ENCODE data around the gene GAA.

GAA gene

DNA sequence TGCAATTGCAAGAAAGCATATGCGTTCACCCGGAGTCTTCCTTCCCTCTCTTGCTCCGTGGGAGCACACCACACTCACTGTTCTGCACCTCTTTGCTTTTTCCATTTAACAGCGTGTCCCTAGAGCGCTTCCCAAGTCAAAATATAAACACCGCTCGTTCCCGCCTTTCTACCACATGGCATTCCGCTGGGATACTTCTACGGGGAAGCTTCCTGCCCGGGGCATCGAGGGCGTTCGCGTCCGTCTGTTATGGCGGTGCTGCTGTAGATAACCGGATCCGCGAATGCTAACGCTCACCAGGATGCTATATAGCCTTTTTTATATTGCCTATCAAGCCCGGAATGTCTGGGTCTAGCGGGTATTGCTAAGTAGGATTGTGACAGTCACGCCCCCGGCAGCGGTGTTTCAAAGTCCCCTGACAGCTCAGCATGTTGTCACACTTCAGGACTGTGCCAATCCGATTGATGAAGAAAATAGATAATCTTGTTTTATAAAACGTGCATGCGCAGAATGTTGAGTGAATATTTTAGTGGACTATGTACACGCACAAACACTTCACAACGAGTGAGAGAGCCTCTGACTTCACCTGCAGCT lies 33.9 kb upstream of the GAA start:
- Histone ChIP-seq H3K27ac (ENCODE audit: low read depth, low read length) (no peak overlapping the region), H3K27me3 (ENCODE audit: insufficient read depth, low read length) (no peaks in the 10 kb centered on the region), H3K79me2 (ENCODE audit: control insufficient read depth, insufficient read depth, low read length, unreplicated experiment) (no peaks in the 10 kb centered on the region), H3K36me3 (ENCODE audit: insufficient read depth, low read length) (no peaks in the 10 kb centered on the region), H2AFZ (ENCODE audit: low read length, unreplicated experiment) (no peak overlapping the region), H3K4me1 (ENCODE audit: control insufficient read depth, insufficient read depth, low read length, unreplicated experiment) (peaks cover 31% of the 10 kb centered on the region), H3K4me3 (ENCODE audit: low read depth, low read length) (no peak overlapping the region)

DNA sequence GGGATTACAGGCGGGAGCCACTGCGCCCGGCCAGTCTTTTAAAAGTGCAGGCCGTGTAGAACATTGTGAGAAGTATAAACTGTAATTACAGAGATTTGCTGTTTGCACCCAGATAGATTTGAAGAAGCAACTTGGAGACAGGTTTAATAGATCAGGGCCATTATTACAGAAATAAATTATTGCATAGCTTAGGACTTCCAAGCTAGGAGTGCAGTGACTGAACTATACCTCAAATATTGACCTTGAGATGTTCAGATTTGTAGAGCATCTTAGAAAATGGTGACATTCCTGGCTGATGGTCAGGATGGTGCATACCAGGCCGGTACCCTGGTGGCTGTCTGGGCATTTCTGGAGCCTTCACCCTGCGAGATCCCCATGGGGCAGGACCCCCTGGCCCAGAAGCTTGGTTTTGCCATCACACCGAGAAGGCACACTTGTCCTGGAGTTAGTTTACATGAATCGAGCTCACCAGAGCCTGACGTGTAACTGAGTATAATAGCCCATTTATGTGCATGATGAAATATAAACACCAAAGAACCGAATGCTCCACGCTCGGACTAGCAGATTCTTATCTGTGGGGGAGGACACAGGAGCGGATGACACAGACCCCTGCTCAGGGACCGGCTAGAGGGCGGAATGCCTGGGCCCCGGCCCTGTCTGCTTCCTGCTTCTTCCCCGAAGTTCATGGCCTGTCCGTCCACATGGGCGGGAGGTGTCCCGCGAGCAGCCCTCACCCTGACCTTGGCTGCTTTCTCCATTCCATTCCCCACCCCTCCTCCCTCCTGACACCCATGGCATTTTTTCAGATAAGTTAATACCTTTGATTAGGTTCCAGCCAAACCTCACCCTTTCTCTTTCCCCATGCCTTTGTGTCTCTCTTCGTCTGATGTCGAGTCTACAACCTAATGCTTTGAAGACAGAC lies 32.8 kb upstream of the GAA start:
- peak overlapping the region; percentile 42 for H3K4me3 ChIP-seq (ENCODE audit: low read depth, low read length)
- no peaks in the 10 kb centered on the region for H3K36me3 ChIP-seq (ENCODE audit: insufficient read depth, low read length)
- H3K79me2 ChIP-seq (ENCODE audit: control insufficient read depth, insufficient read depth, low read length, unreplicated experiment) = no peaks in the 10 kb centered on the region
- H3K27me3 ChIP-seq (ENCODE audit: insufficient read depth, low read length) = no peaks in the 10 kb centered on the region
- H3K4me1 ChIP-seq (ENCODE audit: control insufficient read depth, insufficient read depth, low read length, unreplicated experiment) = peaks cover 30% of the 10 kb centered on the region
- peak overlapping the region; percentile 48 for H3K27ac ChIP-seq (ENCODE audit: low read depth, low read length)
- H2AFZ ChIP-seq (ENCODE audit: low read length, unreplicated experiment) = peak overlapping the region; percentile 88

DNA sequence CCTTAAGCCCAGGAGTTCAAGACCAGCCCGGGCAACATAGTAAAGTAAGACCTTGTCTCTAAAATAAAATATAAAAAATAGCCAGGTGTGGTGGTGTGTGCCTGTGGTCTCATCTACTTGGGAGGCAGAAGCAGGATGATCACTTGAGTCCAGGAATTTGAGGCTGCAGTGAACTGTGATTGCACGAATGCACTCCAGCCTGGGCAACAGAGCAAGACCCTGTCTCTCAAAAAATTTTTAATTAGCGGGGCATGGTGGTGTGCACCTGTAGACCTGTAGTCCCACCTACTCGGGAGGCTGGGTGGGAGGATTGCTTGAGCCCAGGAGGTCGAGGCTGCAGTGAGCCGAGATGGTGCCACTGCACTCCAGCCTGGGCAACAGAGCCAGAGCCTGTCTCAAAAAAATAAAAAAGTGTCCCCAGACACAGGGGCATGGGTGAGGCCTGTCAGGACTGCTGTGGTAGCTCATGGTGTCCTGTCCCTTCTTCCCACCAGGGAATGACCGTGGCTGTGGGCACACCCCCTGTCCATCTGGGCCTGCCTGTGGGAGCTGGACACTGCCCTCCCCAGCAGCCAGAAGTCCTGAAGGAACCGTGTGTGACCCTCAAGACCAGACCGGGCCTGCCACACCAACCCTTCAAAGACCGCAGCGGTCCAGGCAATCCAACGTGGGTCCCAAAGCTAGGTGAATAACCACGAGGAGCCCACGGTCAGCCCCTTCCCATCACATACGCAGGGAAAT lies 30.8 kb upstream of the GAA start:
- Histone ChIP-seq H2AFZ (ENCODE audit: low read length, unreplicated experiment) (peak overlapping the region; percentile 7), H3K27ac (ENCODE audit: low read depth, low read length) (peak overlapping the region; percentile 42), H3K27me3 (ENCODE audit: insufficient read depth, low read length) (no peaks in the 10 kb centered on the region)

DNA sequence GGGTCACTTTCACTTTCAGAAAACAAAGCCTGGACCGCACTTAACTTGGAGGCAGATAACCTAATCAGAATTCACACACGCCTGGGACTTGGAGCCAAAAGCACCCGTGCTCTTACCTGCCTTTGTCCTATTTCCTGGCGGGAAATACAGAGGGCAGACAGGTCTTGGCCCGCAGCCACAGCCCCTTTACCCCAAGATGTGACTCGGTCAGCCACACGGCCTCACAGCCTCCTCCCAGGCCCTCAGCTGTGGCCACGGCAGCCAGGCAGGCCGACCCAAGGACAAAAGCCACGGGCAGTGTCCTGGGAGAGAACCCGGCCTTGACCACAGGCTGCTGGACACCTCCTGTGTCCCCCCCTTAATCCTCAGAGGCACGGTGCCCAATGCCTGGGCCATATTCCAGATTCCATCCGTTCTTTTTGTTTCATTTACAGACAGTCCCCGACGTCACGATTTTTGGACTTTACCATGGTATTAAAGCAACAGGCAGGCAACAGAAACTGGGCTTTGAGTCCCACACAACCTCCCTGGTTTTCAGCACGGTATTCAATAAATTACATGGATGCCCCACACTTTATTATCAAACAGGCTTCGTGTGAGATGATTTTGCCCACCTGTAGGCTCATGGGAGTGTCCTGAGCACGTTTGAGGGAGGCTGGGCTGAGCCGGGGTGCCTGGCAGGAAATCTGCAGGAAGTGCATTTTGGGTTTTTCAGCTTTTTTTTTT lies 30.1 kb upstream of the GAA start:
- Histone ChIP-seq H3K36me3 (ENCODE audit: insufficient read depth, low read length) (no peaks in the 10 kb centered on the region), H3K4me1 (ENCODE audit: control insufficient read depth, insufficient read depth, low read length, unreplicated experiment) (peaks cover 18% of the 10 kb centered on the region), H3K27ac (ENCODE audit: low read depth, low read length) (peak overlapping the region; percentile 42), H3K79me2 (ENCODE audit: control insufficient read depth, insufficient read depth, low read length, unreplicated experiment) (no peaks in the 10 kb centered on the region), H3K4me3 (ENCODE audit: low read depth, low read length) (peak overlapping the region; percentile 70), H3K27me3 (ENCODE audit: insufficient read depth, low read length) (no peaks in the 10 kb centered on the region), H2AFZ (ENCODE audit: low read length, unreplicated experiment) (peak overlapping the region; percentile 7)

More for the DNA sequence above, 30.8 kb upstream of the GAA start:
- Histone ChIP-seq H3K36me3 (ENCODE audit: insufficient read depth, low read length) (no peaks in the 10 kb centered on the region), H3K4me3 (ENCODE audit: low read depth, low read length) (peak overlapping the region; percentile 70), H3K79me2 (ENCODE audit: control insufficient read depth, insufficient read depth, low read length, unreplicated experiment) (no peaks in the 10 kb centered on the region), H3K4me1 (ENCODE audit: control insufficient read depth, insufficient read depth, low read length, unreplicated experiment) (peaks cover 18% of the 10 kb centered on the region)

DNA sequence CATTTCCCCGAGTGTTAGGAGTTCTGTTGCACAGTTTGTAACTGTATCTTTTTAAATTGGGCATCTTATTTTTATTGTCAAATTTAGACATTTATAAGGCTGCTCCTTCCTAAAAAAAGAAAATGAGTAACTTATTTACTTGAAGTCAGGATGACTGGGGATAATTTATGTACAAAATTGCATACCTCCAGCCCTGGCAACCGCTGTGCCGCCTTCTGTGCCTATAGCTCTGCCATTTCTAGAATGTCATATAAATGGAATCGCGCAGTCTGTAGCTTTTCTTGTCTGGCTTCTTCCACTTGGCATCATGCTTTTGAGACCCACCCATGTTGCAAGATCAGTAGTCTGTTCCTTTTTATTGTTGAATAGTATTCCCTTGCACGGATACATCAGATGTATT lies 29.0 kb upstream of the GAA start:
- no peaks in the 10 kb centered on the region for H3K36me3 ChIP-seq (ENCODE audit: insufficient read depth, low read length)
- H3K27me3 ChIP-seq (ENCODE audit: insufficient read depth, low read length) = no peaks in the 10 kb centered on the region
- peaks cover 18% of the 10 kb centered on the region for H3K4me1 ChIP-seq (ENCODE audit: control insufficient read depth, insufficient read depth, low read length, unreplicated experiment)
- no peaks in the 10 kb centered on the region for H3K79me2 ChIP-seq (ENCODE audit: control insufficient read depth, insufficient read depth, low read length, unreplicated experiment)
- no peak overlapping the region for H3K27ac ChIP-seq (ENCODE audit: low read depth, low read length)
- H3K4me3 ChIP-seq (ENCODE audit: low read depth, low read length) = no peak overlapping the region
- no peak overlapping the region for H2AFZ ChIP-seq (ENCODE audit: low read length, unreplicated experiment)

DNA sequence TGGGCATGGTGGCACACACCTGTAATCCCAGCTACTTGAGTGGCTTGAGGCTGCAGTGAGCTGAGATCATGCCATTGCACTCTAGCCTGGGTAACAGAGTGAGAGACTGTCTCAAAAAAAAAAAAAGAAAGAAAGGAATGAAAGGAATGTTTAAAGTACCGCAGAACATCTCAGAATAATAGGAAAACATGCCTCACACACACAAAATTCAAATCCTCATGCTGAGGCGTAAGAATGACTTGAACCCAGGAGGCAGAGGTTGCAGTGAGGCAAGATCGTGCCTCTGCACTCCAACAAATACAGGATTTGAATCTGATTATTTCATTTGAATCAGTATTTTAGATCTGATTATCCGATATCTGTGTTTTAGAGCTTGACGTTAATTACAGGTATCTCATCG lies 21.3 kb upstream of the GAA start:
- H3K4me3 ChIP-seq (ENCODE audit: low read depth, low read length) = no peak overlapping the region
- no peaks in the 10 kb centered on the region for H3K79me2 ChIP-seq (ENCODE audit: control insufficient read depth, insufficient read depth, low read length, unreplicated experiment)
- no peak overlapping the region for H3K27ac ChIP-seq (ENCODE audit: low read depth, low read length)
- peaks cover 8% of the 10 kb centered on the region for H3K4me1 ChIP-seq (ENCODE audit: control insufficient read depth, insufficient read depth, low read length, unreplicated experiment)
- H2AFZ ChIP-seq (ENCODE audit: low read length, unreplicated experiment) = no peak overlapping the region
- no peaks in the 10 kb centered on the region for H3K36me3 ChIP-seq (ENCODE audit: insufficient read depth, low read length)
- H3K27me3 ChIP-seq (ENCODE audit: insufficient read depth, low read length) = no peaks in the 10 kb centered on the region

DNA sequence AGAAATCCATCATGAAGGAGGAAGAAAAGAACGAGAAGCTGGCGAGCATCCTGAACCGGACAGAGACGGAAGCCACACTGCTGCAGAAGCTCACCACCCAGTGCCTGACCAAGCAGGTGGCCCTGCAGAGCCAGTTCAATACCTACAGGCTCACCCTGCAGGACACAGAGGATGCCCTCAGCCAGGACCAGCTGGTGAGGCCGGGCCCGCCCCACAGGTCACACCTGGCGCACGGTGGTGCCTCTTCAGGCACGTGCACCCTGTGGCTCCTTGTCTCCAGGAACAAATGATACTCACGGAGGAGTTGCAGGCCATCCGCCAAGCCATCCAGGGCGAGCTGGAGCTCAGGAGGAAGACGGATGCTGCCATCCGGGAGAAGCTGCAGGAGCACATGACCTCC lies 19.8 kb upstream of the GAA start:
- Histone ChIP-seq H3K27ac (ENCODE audit: low read depth, low read length) (no peak overlapping the region), H2AFZ (ENCODE audit: low read length, unreplicated experiment) (no peak overlapping the region), H3K4me3 (ENCODE audit: low read depth, low read length) (no peak overlapping the region), H3K27me3 (ENCODE audit: insufficient read depth, low read length) (no peaks in the 10 kb centered on the region), H3K79me2 (ENCODE audit: control insufficient read depth, insufficient read depth, low read length, unreplicated experiment) (no peaks in the 10 kb centered on the region), H3K36me3 (ENCODE audit: insufficient read depth, low read length) (no peaks in the 10 kb centered on the region), H3K4me1 (ENCODE audit: control insufficient read depth, insufficient read depth, low read length, unreplicated experiment) (peaks cover 8% of the 10 kb centered on the region)

DNA sequence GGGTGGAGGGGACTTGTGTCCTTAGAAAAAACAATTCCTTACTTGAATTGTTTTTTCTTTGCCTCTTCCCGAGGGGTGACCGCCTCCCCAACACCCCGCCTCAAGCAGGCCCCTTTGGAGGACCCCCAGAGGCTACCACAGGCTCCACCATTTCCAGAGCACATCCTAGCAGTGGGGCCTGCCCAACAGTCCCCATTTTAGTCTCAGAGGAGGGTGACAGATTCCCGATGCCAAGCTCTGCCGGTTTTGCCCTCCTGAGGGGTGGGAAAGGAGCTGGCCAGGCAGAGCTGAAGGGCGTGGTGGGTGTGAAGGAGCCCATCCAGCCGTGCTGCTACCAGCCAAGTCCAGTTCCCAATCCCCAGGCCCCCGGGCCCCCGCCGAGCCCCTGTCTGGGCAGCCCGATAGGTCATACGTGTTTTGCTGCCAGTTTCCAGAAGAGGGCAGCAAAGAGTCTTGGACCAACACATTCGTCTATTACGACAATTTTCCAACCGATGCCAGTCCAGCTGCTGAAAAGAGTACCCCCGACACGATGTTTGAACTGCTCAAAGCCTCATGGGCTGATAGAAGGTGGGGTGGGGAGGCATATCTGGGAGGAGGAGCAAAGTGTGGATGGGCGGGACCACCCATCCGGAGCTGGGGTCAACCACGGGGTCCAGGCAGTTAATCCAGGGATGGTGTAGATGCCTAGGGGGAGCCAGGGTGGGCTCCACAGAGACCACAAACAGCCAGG lies 18.8 kb upstream of the GAA start:
- H3K27me3 ChIP-seq (ENCODE audit: insufficient read depth, low read length) = no peaks in the 10 kb centered on the region
- H2AFZ ChIP-seq (ENCODE audit: low read length, unreplicated experiment) = peak overlapping the region; percentile 53
- H3K27ac ChIP-seq (ENCODE audit: low read depth, low read length) = no peak overlapping the region
- H3K4me1 ChIP-seq (ENCODE audit: control insufficient read depth, insufficient read depth, low read length, unreplicated experiment) = peaks cover 8% of the 10 kb centered on the region
- no peaks in the 10 kb centered on the region for H3K79me2 ChIP-seq (ENCODE audit: control insufficient read depth, insufficient read depth, low read length, unreplicated experiment)
- H3K4me3 ChIP-seq (ENCODE audit: low read depth, low read length) = peak overlapping the region; percentile 57; the same call in 1 of the 2 replicates
- no peaks in the 10 kb centered on the region for H3K36me3 ChIP-seq (ENCODE audit: insufficient read depth, low read length)

DNA sequence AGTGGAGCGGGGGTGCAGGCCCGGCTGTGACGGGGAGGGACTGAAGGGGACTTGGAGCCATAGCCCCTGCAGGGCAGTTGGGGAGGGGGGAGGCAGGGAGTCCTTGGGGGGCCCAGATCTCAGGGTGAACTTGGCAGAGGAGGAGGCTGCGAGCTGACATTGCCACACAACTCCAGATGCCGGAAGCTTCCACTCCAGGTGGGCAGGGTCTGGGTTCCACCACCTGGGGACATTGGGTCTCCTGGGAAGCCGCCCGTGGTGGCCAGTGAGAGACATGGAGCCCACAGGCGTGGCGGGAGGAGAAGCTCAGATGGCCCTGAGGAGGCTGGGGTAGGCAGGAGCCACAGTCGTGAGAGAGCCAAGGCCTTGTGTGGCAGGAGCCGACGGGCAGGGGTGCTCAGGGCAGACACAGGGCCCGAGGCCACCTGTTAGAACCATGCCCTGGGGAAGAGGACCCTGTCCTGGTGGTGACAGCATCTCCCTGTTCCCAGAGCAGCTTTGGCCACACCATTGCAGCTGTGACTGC lies 18.2 kb upstream of the GAA start:
- Histone ChIP-seq H3K27ac (ENCODE audit: low read depth, low read length) (no peak overlapping the region), H3K4me3 (ENCODE audit: low read depth, low read length) (no peak overlapping the region), H3K79me2 (ENCODE audit: control insufficient read depth, insufficient read depth, low read length, unreplicated experiment) (no peaks in the 10 kb centered on the region), H3K4me1 (ENCODE audit: control insufficient read depth, insufficient read depth, low read length, unreplicated experiment) (peaks cover 8% of the 10 kb centered on the region), H3K36me3 (ENCODE audit: insufficient read depth, low read length) (no peaks in the 10 kb centered on the region), H3K27me3 (ENCODE audit: insufficient read depth, low read length) (no peaks in the 10 kb centered on the region), H2AFZ (ENCODE audit: low read length, unreplicated experiment) (no peak overlapping the region)
